NT2/D1 (cell line): Measurements from ENCODE around the gene SSBP2.

Experiments
- SUZ12 ChIP-seq: IDR thresholded peaks from 2 replicates; pipeline ENCODE4 v1.6.1; 2011; ENCODE audit not compliant: insufficient read length, insufficient read depth; ENCODE audit errors: extremely low read depth
- YY1 ChIP-seq: IDR thresholded peaks from 2 replicates; pipeline ENCODE4 v1.6.1; 2011; ENCODE audit not compliant: insufficient read length, insufficient read depth
- ZNF274 ChIP-seq: IDR thresholded peaks from 2 replicates; pipeline ENCODE4 v1.6.1; 2011; ENCODE audit warnings: mild to moderate bottlenecking, low read depth, low read length

- TF ChIP-seq SUZ12 = no peak
- no peak for TF ChIP-seq YY1
- no peak for TF ChIP-seq ZNF274
These were observed 234.8 kb downstream of the SSBP2 start for GRCh38 chr5:81516091-81516490.
